Measurements from ENCODE around the gene CIT.

GRCh38 chr12:119841433-119842210 lies 35.5 kb downstream of the CIT start:
- TF ChIP-seq CTCF (IDR thresholded peaks at IDR 0.05) (no peak), POLR2A (IDR thresholded peaks at IDR 0.05) (no peak)

Data from body of pancreas (tissue), 4 donors.